OCI-LY3 (cell line): ENCODE measurements around the gene SLC7A7.

Source experiments
- CTCF ChIP-seq: fragments of 200-600, 300-600 bp; sonication (generic); IDR thresholded peaks from 2 replicates; pipeline ENCODE4 v1.5.1; 2014; ENCODE audit warnings: antibody characterized with exemption, low read length, low read depth
- EZH2phosphoT487 ChIP-seq: fragments of 200-600 bp; shearing (Covaris generic); IDR thresholded peaks from 2 replicates; pipeline ENCODE4 v1.6.1; 2018; ENCODE audit warnings: antibody characterized with exemption, mixed run types, low read depth

- TF ChIP-seq CTCF: no peak
- TF ChIP-seq EZH2phosphoT487: no peak
These were observed 45.9 kb downstream of the SLC7A7 start for GRCh38 chr14:22769369-22769768.
